Measurements from ENCODE around the gene GPR146. TPM values are rescaled to one million over a fixed set of nuclear protein-coding genes. Genes with fewer than 3 reads are reported as not detected.

GPR146 gene
- total and polyA plus RNA-seq, 2 of the 4 experiments (the other 2 are of a cell fraction): 2.2 to 3.4 TPM

GRCh38 chr7:1042492-1042833 is 1.9 kb upstream of the GPR146 start:
- no peak overlapping the region for H3K18ac ChIP-seq (ENCODE audit: low read depth, low read length)
- H2BK20ac ChIP-seq (ENCODE audit: low read depth, low read length): no peak overlapping the region
- H3K9me1 ChIP-seq (ENCODE audit: insufficient read depth, low read length): peaks cover 3% of the 10 kb centered on the region; the same call in 1 of the 2 replicates
- no peaks in the 10 kb centered on the region for H3K27me3 ChIP-seq (ENCODE audit: control insufficient read depth, insufficient read depth, low read length)
- H3K9me3 ChIP-seq (ENCODE audit: control insufficient read depth, insufficient read depth, low read length): no peaks in the 10 kb centered on the region
- peaks cover 7 to 32% of the 10 kb centered on the region in 2 experiments for H3K79me1 ChIP-seq (ENCODE audit: low read depth in 1 of 2, low read length in 2 of 2)
- H3K4me3 ChIP-seq (ENCODE audit: insufficient read depth, low read depth, low read length): no peak overlapping the region
- H2BK15ac ChIP-seq (ENCODE audit: low read depth, low read length): no peak overlapping the region
- no peak overlapping the region for H2AK5ac ChIP-seq (ENCODE audit: low read depth, low read length)
- H3K9ac ChIP-seq (ENCODE audit: low read depth, low read length): no peak overlapping the region
- no peaks in the 10 kb centered on the region for H3K36me3 ChIP-seq (ENCODE audit: control insufficient read depth, insufficient read depth, low read length)
- CTCF ChIA-PET: interaction anchor here (1.4 kb wide), 1 partner anchor 49 kb away, joined by 4 read pairs; no protein-coding TSS in a partner anchor
- in situ Hi-C loops (cut with MboI; ENCODE audit: low sequenced_read_pairs) (no loop called here), dilution Hi-C loops (cut with HindIII; ENCODE audit: low sequenced_read_pairs, unreplicated experiment) (no loop called here), intact Hi-C loops (cut with micrococcal nuclease) (loop anchor here (5.0 to 10.0 kb wide), 2 partner anchors 95 to 138 kb away; a partner anchor contains a TSS)
- H3K4me2 ChIP-seq (ENCODE audit: low read depth, low read length): no peak overlapping the region
- H2AFZ ChIP-seq (replicated peaks; ENCODE audit: low read length, poor library complexity): no peak overlapping the region
- H2AK9ac ChIP-seq (replicated peaks; ENCODE audit: low read depth, low read length, poor library complexity): no peak overlapping the region
- POLR2A ChIA-PET (ENCODE audit: unreplicated experiment): no interaction called here
- H3K56ac ChIP-seq (ENCODE audit: extremely low read depth, insufficient read depth, low read length): no peak overlapping the region
- no TSS peak for BruUV-seq (replicated peaks)
- no peak overlapping the region for H4K8ac ChIP-seq (ENCODE audit: low read depth in 2 of 2, low read length in 2 of 2)
- no peak overlapping the region for H3K14ac ChIP-seq (replicated peaks; ENCODE audit: low read depth, low read length)
- no peak overlapping the region for H4K91ac ChIP-seq (ENCODE audit: insufficient read depth, low read depth, low read length)
- peaks cover 20% of the 10 kb centered on the region for H3K4me1 ChIP-seq (ENCODE audit: control insufficient read depth, insufficient read depth, low read length)
- peaks cover 17% of the 10 kb centered on the region; the same call in 1 of the 2 replicates for H4K20me1 ChIP-seq (ENCODE audit: insufficient read depth, low read length)
- DNase-seq (no peak), ATAC-seq (ENCODE audit: low read depth) (no peak)
- no peak overlapping the region for H4K5ac ChIP-seq (ENCODE audit: low read depth, low read length)
- no peak overlapping the region for H2BK120ac ChIP-seq (ENCODE audit: low read depth, low read length)
- no peak overlapping the region for H3K27ac ChIP-seq (ENCODE audit: insufficient read depth, low read length)
- no peak overlapping the region for H3K4ac ChIP-seq (ENCODE audit: low read depth, low read length)
- H2BK5ac ChIP-seq (ENCODE audit: low read depth, low read length, poor library complexity, severe bottlenecking): no peak overlapping the region
- TF ChIP-seq USF2 (IDR thresholded peaks at IDR 0.05; ENCODE audit: low read depth, low read length): no peak
- TF ChIP-seq, protein P1, sequence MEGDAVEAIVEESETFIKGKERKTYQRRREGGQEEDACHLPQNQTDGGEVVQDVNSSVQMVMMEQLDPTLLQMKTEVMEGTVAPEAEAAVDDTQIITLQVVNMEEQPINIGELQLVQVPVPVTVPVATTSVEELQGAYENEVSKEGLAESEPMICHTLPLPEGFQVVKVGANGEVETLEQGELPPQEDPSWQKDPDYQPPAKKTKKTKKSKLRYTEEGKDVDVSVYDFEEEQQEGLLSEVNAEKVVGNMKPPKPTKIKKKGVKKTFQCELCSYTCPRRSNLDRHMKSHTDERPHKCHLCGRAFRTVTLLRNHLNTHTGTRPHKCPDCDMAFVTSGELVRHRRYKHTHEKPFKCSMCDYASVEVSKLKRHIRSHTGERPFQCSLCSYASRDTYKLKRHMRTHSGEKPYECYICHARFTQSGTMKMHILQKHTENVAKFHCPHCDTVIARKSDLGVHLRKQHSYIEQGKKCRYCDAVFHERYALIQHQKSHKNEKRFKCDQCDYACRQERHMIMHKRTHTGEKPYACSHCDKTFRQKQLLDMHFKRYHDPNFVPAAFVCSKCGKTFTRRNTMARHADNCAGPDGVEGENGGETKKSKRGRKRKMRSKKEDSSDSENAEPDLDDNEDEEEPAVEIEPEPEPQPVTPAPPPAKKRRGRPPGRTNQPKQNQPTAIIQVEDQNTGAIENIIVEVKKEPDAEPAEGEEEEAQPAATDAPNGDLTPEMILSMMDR (conservative IDR thresholded peaks at IDR 0.05; ENCODE audit: low read depth, low read length): no peak
- no peak for TF ChIP-seq POLR2A (IDR thresholded peaks at IDR 0.05; ENCODE audit: low read depth, low read length)
- 100% methylated on average over 1 of the region's 7 CpGs; no CpG with 5 or more reads in 1 of the 2 experiments for WGBS, 2 experiments (ENCODE audit: extremely low coverage in 2 of 2, insufficient read length in 1 of 2)
- no peak overlapping the region for H3K23ac ChIP-seq (ENCODE audit: low read depth, low read length)
